Psoas muscle (tissue), 8 donors: ENCODE data around the gene G2E3. TPM values are rescaled to one million over a fixed set of nuclear protein-coding genes. Genes with fewer than 3 reads are reported as not detected.

ENCODE experiments used
- ATAC-seq, 4 donors: fragments of 200-7000 bp; cut with Tn5 transposase; one replicate each; pipeline ENCODE4 v1.9.1; 2020; ENCODE audit warnings: moderate library complexity in 3 of 4, mild to moderate bottlenecking in 2 of 4
- DNase-seq, 2 donors: peaks; one replicate each; pipeline ENCODE4 v3.0.0-alpha.2; 2020
- H3K27ac ChIP-seq: fragments of 200-600 bp; one replicate; pipeline ENCODE4 v1.8.0; 2022
- H3K27me3 ChIP-seq, 3 donors: fragments of 200-600 bp in 1 of 3; one replicate each; pipeline versions ENCODE4 v1.6.1 to v1.8.0; 2013 to 2022; ENCODE audit warnings: low read length in 2 of 3, mild to moderate bottlenecking in 2 of 3, moderate library complexity in 1 of 3; ENCODE audit not compliant: insufficient read depth in 3 of 3
- H3K36me3 ChIP-seq, 2 donors: fragments of 200-600 bp in 1 of 2; one replicate each; pipeline versions ENCODE4 v1.6.1 to v1.8.0; 2013 to 2022; ENCODE audit warnings: low read depth in 1 of 2, mild to moderate bottlenecking in 1 of 2, moderate library complexity in 1 of 2; ENCODE audit not compliant: insufficient read depth in 1 of 2
- H3K4me1 ChIP-seq: fragments of 200-600 bp; one replicate; pipeline ENCODE4 v1.8.0; 2022
- H3K4me3 ChIP-seq: fragments of 200-600 bp; one replicate; pipeline ENCODE4 v1.8.0; 2022; ENCODE audit warnings: mild to moderate bottlenecking
- H3K9me3 ChIP-seq: fragments of 200-600 bp; one replicate; pipeline ENCODE4 v1.8.0; 2022
- CTCF ChIP-seq: fragments of 200-600 bp; IDR thresholded peaks from one replicate; pipeline ENCODE4 v1.8.0; 2022; ENCODE audit warnings: antibody characterized with exemption
- WGBS, 3 donors: extraction: QIAGEN DNeasy Blood & Tissue Kit; methylation state at CpG; one replicate each; pipeline versions ENCODE4 v1.1.6 to v1.1.7; 2013; 5-methylcytosine and 5-hydroxymethylcytosine counted together
- intact Hi-C, 2 donors: fragments of 100-400 bp; cut with DNase I; formaldehyde crosslinking; loops; one replicate each; pipeline versions ENCODE4 v1.11.0 to v1.14.2; 2022
- polyA plus RNA-seq, 3 donors: library from polyadenylated mRNA; stranded (reverse); fragments of 200-250 nt; gene quantifications; one replicate each; pipeline ENCODE4 v1.2.3, GENCODE V29; 2013
- total RNA-seq, 4 donors: library from RNA; stranded (reverse); fragmentation: NEBNext Ultra II Directional in 2 of 4; extraction: Animal tissue kit (Norgen Biotek cat#: 25700) in 2 of 4; gene quantifications; one replicate each; pipeline versions ENCODE4 v1.2.1 to v1.2.4, GENCODE V29; 2021 to 2023
- donor health status: healthy with polysubstance abuse.
- donor health status: DM: no; HTN: no; CAD: no; lungs with moderate emphysema.
- donor health status: Bipolar disorder and iron deficiency.
- donor health status: healthy.
- donor health status: DM: yes; HTN: yes; CAD: no.
- donor health status: DM: no; HTN: no; CAD: no.
- donor health status: DM: no; HTN: no; CAD: no.
- donor health status: DM: yes; HTN: yes; CAD: no.

G2E3 gene
- total and polyA plus RNA-seq, 7 donors: 1.9 to 8.0 (median 5.0) TPM

- DNase-seq (no peak), ATAC-seq (no peak)
- no peak for TF ChIP-seq CTCF
- no peaks in the 10 kb centered on the region for H3K36me3 ChIP-seq
- H3K27ac ChIP-seq: no peak overlapping the region
- no peaks in the 10 kb centered on the region for H3K4me1 ChIP-seq
- H3K9me3 ChIP-seq: no peaks in the 10 kb centered on the region
- H3K27me3 ChIP-seq: no peaks in the 10 kb centered on the region
- H3K4me3 ChIP-seq: no peak overlapping the region
- intact Hi-C loops: no loop called here
- WGBS, 3 donors: 56 to 72% (median 58%) methylated on average over 2 of the region's 2 CpGs
Observed at GRCh38 chr14:30580616-30581282, 21.8 kb downstream of the G2E3 start.

GRCh38 chr14:30581283-30581625, 22.3 kb downstream of the G2E3 start:
- H3K4me3 ChIP-seq: no peak overlapping the region
- H3K27me3 ChIP-seq: no peaks in the 10 kb centered on the region
- no peak for TF ChIP-seq CTCF
- 83 to 86% (median 84%) methylated on average over 7 of the region's 7 CpGs for WGBS, 3 donors
- no peaks in the 10 kb centered on the region for H3K9me3 ChIP-seq
- intact Hi-C loops: no loop called here
- no peak overlapping the region for H3K27ac ChIP-seq
- ATAC-seq (no peak), DNase-seq (no peak)
- no peaks in the 10 kb centered on the region for H3K4me1 ChIP-seq
- no peaks in the 10 kb centered on the region for H3K36me3 ChIP-seq

- no peaks in the 10 kb centered on the region for H3K27me3 ChIP-seq
- H3K27ac ChIP-seq: no peak overlapping the region
- H3K4me1 ChIP-seq: no peaks in the 10 kb centered on the region
- no peaks in the 10 kb centered on the region for H3K9me3 ChIP-seq
- DNase-seq (no peak), ATAC-seq (no peak)
- intact Hi-C loops: no loop called here
- 98 to 100% (median 100%) methylated on average over 1 of the region's 1 CpG for whole genome bisulfite sequencing, 3 donors
- no peak for TF ChIP-seq CTCF
- no peak overlapping the region for H3K4me3 ChIP-seq
- H3K36me3 ChIP-seq: no peaks in the 10 kb centered on the region
Observed at GRCh38 chr14:30582376-30582775, 23.4 kb downstream of the G2E3 start.

- Histone ChIP-seq H3K27me3 (no peaks in the 10 kb centered on the region), H3K36me3 (peaks cover 0 to 5% of the 10 kb centered on the region in 2 donors), H3K9me3 (no peaks in the 10 kb centered on the region), H3K27ac (no peak overlapping the region), H3K4me3 (no peak overlapping the region), H3K4me1 (no peaks in the 10 kb centered on the region)
- TF ChIP-seq CTCF: no peak
- intact Hi-C loops: no loop called here
- ATAC-seq (no peak), DNase-seq (no peak)
Observed at GRCh38 chr14:30584058-30584630, 25.2 kb downstream of the G2E3 start.

GRCh38 chr14:30585204-30585603, 26.2 kb downstream of the G2E3 start:
- DNase-seq: no peak
- Histone ChIP-seq H3K4me1 (no peaks in the 10 kb centered on the region), H3K27ac (no peak overlapping the region), H3K36me3 (peaks cover 0 to 13% of the 10 kb centered on the region in 2 donors), H3K27me3 (no peaks in the 10 kb centered on the region), H3K4me3 (no peak overlapping the region), H3K9me3 (no peaks in the 10 kb centered on the region)
- intact Hi-C loops: no loop called here
- TF ChIP-seq CTCF: no peak
- ATAC-seq: no peak
